Eye (tissue), 1 donor: ENCODE results near the gene RBMS1.

ENCODE experiments used
- DNase-seq: peaks from one replicate; pipeline ENCODE4 v3.0.0-alpha.2; 2015

The RBMS1 gene

DNA sequence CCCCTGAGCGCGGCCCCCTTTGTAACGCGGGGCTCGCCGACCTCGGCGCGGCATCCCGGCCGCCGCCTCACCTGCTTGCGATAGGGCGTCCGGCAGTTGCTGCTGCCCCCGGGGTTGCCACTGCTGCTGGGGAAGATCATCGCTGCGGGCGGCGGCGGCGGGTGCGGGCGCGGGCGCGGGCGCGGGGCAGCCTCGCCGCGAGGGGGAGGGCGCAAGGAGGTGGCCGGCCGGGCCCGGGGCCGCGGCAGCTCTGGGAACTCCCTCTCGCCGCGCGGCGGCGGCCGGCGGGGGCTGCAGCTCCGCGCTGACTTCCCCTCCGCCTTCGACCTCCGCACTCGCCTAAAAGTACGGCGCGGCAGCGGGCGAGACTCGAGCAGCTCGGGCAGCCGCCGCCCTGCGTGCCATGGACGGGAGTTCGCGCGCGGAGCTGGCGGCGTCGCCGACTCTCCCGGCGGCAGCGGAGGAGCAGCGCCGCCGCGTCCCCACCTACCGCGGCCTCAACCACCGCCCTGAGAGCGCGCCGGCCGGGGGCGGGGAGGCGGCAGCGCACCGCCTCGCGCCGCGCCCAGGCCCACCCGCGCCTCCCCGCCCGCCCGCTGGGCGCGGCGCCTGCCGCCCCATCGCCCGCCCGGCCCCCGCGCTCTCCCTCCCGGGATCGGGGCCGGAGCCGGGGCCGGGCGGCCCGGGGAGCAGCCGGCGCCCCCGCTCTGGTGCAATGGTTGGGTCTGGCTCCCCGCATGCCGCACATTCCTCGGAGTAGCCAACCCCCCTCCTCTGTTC is 86.0 kb downstream of the RBMS1 start:
- DNase-seq, result peak; percentile 81

DNA sequence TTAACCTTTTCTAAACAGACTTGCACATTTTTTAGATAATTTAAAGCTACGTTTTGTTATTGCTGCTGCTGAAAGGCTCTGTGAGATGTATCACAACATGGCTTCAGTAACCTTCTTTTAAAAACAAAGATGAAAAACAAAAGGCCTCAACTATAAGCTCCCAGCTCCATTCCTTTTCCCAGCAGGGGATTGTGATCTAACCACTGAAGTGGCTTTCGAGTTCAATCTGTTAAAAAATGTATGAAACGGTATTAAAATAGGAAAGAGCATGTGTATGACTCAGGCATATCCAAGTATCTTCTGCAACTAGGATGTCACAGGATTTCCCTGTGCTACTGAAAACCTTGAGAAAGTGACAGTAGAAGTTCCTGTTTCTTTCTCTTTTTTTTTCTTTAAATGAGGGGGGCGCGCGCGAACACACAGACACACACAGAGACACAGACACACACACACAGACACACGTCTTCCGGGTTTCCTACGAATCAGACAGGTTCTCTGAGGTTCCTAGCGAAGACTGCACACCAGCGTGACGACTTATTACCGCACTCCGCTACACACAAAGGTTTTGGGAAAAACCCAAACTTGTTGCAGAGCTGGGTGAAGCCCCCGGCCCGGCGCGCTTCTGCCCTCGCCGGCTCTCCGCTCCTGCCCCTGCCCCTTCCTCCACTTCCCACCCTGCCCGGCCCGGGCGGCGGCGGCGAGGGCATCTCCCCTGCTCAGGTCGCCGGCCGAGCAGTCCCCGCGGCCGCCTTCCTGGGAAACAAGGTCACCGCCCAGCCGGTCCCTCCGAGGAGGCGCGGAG is 86.8 kb downstream of the RBMS1 start:
- DNase-seq, result peak; percentile 87

DNA sequence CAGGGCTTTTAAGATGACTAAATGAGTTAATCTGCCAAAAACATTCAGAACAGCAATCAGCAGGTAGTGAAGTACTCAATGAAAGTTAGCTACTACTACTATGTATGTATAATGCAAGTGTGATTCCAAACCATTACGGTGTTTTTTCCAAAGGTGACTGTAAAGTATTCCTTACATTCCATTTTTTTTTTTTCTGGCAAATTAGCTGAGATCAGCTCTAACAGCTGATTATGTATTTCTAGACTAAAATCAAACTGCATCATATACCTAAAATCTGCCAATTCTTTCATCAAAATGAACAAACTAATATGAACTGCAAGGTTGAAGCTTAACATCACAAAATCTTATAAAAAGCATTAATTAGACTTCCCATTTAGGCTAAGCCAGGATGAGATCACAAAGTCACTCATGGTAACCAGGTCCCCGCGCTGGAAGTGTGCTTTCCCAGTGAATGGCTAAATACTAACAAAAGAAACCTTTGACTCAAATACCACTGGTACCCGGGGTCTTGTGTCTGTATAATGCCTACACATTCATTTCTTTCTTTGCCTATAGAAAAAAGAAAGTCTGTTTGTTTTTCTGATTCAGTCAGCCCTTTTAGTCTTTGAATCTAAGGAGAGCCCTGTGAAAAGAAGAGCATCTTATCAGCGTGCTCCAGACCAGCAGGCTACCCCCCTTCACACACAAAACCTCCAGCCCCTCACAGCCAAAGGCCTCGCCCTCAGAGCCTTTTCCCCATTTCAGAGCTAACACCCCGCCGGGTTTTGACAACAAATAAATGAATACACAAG is 88.3 kb downstream of the RBMS1 start:
- DNase-seq, result no peak

DNA sequence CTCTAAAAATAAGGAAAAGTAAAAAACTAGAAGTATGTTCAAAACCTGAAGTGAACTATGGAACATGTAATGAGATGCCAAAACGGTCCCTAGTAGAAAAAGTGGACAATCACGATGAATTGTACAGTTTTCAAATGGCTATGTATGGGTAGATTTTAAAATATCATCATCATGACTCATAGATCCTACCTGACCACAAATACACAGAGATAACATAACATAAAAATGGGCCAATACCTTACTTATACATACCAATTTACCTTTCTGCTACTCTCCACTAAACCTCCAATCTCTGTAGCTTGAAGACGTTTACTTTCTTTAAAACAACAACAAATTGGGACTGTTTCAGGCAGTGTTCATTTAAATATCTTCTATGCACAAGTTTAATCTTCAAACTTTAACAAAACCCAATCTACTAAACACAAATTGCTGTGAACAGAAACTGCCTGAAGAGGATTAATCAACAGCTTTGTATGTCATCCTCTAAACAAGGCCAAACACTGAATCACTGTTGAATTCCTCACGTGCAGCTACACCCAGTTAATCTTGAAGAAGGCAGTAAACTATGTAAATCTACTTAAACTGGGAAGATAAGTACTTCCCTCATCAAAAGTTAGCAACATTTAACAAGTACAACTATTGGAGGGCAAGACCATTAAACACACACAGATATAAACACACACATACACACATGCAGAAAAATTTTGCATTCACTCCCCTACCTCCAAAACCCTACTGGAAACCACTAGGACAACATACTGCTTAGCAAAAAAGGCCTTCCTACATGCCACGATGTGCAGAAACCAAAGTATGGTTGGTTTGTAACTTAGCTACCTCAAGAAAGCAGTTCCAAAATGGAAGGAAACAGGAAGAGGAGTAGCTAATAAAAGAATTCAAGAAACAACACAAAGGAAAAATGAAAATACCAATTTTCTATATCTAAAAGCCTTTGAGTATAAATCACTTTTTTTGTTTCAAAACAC is 90.3 kb downstream of the RBMS1 start:
- no peak for DNase-seq

DNA sequence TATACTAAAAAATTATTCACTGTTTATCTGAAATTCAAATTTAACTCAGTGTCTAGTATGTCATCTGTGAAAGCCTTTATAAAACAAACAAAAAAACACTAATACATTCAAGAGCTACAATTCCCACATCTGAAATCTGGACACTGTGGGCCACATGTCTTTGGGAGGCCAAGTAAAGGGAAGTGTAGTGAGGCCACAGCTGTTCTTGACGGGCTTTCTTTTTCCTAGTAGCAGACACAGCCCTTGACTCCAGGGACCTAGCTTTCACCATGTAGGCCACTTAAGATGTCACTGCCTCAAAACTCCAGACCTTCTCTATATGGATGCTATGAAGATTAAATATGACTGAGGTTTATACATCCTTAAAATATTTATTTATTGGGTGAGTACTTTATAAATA is 91.1 kb downstream of the RBMS1 start:
- DNase-seq, result no peak

DNA sequence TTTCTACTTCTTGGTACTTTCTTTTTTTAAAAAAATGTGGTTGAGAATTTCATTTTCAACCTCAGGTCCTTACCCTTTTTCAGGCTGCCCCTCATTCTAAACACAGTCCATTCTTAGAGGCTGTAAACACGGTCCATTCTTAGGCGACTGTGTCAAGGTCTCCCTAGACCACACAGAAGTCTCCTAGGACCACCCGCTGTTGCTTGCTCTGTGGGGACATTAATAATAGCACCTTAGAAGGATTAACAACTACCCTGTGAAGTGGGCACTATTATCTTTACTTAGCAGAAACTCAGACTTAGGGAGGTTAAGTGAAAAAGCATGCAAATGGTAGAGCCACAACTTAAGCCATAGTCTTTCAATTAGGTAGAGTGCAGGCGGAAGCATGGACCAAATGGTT is 91.7 kb downstream of the RBMS1 start:
- no peak for DNase-seq

DNA sequence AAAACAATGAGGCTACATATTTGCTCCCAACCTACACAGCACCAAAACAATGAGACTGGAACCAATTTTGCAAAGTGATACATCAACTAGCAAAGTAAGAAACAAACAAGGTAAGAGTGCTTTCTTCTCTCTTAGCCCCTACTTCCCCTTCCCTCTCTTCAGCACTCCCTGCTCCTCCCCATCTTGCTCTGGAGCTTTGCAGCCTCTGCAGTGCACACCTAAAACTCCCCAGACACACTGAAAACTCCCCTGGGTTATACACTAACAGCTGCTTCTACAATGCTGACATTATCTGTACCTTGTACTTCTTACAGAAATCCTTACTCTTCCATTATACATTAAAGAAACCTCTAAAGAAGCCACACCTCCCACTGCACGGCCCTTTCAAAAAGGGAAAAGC is 93.7 kb downstream of the RBMS1 start:
- no peak for DNase-seq

DNA sequence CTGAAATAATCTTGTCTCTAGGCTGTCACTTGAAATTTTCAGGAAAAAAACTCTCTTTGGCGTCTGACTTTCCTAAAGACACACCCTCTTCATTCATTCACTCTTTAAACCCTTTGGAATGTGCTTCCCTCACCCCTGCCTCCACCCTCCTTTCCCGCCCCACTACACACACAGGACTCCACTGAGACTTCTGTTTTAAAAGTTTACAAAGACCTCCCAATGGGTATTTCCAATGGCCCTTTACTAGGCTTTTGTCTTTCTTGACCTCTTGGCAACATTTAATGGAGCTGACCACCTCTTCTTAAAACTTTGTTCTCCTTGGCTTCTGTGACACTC is 96.1 kb downstream of the RBMS1 start:
- no peak for DNase-seq

DNA sequence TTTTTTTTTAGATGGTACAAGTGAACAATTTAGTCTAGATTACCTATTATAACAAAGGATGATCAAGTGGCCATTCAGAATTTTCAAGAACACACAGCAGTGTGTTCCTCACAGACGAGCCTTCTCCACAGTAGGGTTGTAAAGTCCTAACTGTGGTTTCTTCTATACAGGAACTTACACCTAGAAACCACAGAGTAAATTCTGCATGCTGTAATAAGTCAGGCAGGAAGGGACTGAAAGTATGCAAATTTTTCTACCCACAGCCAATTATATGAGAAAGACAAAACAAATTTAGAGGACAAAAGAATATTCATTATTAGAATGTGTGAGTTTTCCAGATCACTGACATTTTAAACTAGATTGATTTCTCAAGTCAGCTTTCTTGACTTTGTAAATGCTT is 99.5 kb downstream of the RBMS1 start:
- no peak for DNase-seq

DNA sequence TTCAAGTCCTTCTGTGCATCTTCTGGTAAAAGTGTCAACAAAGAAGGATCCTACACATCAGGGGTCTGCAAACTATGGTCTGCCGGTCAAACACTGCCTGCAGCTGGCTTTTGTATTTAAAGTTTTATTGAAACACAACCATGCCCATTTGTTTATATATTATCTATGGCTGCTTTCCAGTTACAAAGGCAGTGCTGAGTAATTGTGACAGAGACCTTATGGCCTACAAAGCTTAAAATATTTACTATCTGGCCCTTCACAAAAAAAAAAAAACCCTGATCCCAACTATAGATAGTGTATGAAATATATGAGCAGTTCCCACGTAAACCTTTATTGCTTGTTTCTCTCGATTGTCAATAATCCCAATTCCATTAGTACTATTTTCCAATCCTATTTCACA is 101.4 kb downstream of the RBMS1 start:
- no peak for DNase-seq

DNA sequence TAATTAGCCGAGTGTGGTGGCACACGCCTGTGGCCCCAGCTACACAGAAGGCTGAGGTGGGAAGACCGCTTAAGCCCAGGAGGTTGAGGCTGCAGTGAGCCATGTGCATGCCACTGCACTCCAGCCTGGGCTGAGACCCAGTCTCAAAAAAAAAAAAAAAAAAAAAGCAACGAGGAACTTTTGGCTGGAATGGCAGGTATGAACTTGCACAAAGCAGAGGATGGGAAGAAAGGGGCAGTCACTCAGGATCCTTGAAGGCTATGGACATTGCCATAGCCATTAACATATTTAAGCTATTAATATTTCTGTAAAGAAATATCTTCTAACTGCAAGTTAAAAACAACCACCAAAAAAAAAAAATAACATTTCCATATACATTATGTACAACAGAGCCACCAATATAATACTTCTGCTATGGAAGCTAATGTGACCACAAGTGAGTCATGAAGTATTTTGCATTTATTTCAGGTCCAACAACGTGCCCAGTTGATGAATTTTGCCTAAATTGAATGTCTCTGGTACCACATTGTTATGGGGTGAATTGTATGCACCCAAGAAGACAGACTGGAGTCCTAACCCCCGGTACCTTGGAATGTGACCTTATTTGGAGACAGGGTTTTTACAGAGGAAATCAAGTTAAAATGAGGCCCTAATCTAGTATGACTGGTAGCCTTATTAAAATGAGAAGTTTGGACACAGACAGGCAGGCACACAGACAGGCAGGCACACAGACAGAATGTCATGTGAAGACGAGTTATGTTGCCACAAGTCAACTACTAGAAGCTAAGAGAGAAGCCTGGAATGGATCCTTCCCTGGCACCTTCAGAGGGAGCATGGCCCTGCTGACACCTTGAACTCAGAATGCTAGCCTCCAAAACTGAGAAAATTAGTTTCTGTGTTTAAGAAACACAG is 102.8 kb downstream of the RBMS1 start:
- DNase-seq, result no peak

DNA sequence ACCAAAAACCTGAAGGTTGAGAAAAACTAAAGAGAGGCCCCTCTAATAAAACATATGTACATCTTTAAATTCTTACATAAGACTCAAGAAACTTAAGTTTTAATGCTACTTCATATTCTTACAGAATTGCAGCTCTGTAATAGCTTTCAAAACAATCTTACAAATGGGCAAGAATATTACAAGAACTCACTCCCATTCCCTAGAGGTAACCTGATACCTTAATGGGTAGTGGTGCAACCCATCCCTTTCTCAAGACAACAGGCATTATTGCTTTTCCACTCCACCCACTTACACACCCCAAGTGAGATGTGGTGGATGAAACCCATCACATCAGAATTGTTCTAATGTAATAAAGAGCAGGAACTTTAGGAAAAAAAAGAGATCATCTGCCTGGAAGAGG is 103.7 kb downstream of the RBMS1 start:
- DNase-seq, result no peak

DNA sequence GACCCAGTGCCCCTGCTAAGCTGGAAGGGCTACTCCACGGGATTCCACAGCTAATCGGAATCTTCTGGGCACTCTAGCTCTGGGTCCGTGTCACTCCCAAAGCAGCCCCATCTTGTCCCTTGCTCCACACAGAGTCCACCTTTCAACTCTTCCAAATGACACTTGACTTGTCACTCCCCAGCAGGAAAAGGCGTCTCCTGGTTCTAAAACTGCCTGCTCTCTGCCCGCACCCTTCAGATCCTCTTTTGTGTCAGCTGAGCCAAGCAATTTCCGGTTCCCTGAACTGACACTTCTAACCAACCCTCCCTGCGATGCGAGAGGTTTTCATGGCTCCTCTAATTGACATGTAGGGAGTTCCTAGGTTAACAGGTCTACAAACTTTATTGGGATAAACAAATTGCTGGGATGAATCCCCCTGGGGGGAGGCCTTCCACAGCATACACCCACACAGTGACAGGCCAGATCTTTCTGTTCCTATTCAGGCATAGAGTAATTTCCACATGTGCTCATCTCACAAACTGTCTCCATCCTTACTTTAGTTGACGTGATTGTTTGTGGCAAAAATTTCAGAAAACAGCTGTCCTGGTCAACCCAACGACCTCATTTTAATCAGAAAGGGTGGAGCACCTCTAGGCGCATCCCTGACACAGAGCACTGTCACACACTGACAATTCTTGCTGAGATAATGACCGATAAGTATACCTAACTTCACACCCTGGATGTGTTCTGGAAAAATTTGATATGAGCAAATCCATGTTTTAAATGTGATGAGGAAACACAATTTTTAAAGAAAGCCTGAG is 104.9 kb downstream of the RBMS1 start:
- DNase-seq, result peak; percentile 66

DNA sequence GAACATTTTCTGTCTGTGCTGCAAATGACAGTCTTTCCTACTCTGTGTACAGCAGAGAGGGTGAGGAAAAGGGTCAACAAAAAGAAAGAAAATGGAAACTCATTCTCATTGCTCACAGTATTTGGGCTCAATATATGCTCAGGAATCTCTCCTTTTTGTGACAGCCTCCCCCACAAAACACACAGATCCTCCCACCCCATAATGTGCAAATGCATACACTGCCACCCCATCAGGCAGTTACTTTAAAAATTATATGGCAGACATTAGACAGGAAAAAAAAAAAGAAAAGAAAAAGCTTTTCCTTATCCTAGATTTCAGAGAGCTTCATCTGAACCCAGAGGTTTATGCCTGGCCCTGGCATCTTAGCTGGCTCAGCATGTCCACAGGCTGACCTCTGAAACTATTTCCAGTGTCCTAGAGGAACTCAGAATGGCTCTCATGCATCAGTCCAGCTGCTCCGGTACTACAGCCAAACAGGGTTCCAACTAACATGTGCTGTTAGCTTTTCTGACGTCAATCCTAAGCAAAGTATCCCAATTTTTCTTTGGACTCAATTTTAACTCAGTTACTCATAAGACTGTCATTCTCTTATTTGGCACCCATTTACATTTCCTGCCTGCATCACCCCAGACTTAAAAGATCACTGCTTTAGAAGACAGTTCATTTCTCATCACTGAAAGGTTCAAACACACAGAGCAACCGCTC is 105.9 kb downstream of the RBMS1 start:
- DNase-seq, result peak; percentile 52

DNA sequence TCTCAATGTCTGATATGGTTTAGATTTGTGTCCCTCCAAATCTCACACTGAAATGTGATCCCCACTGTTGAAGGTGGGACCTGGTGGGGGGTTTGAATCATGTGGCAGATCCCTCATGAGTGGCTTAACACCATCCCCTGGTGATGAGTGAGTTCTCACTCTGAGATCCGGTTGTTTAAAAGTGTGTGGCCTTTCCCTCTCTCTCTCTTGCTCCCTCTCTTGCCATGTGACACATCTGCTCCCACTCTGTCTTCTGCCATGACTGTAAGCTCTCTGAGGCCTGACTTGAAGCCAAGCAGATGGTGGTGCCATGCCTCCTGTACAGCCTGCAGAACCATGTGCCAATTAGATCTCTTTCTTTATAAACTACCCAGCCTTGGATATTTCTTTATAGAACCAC is 108.8 kb downstream of the RBMS1 start:
- no peak for DNase-seq

DNA sequence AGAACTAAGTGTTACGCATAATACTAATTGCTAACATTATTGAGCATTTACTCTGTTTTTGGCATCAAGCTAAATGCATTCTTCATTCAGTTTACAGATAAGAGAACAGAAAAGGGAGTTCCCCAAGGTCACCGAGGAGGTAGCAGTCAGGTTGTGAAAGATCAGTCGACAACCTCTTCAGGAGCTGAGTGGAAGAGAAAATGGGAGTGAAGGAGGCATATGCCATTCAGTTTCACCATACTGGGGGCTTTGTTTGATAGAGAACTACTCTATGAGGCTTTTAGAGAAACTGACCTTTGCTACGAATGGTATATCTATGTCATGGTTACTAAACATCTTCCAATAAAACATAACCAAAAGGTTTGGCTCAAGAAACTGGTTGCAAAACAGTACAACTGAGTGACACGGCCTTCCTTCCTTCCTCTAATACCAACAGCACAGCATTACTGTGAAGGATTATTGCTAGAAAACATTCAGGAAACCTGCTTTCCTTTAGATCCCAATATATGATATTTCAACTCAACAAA is 112.1 kb downstream of the RBMS1 start:
- DNase-seq, result no peak

DNA sequence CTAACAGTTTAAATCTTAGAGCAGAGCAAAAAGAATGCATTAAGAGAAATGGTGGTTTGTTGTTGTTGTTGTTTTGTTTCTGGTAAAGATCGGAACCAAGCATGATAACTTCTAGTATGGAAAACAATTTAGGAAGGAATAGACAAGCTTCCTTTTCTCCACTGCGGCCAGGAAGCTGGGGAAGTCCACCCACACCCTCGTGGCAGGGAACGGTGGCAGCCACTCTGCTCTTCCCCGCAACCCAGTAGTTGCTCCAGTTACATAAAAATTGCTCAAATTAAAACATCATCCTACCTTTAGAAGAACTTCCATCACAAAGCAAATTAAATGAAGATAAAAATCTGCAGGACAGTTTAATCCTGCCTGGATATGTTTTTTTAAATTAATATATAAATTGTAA is 113.0 kb downstream of the RBMS1 start:
- DNase-seq, result no peak

DNA sequence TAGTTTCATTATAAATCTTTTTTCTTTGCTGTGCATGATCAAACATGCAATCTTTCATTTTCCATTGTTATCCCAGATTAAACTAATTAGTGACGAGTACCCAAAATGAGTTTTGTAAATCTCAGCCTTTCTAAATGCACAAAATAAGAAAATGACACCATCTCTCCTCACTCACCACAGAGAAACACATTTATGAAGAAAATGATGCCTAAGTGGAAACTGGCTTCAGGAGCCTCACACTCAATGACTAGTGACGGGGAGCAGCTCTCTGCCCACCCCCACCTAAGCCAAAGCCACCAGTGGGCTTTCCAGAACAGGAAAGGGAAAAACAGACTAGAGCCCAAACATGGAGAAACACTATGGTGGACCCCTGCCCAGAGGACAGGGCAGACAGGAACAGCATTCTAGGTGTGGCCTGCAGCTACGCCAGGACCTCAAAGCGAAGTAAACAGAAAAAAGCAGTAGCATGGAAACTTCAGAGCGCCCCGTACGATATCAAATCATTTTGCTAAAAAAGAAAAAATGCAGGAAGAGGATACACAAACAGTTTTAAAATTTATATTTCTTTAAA is 113.5 kb downstream of the RBMS1 start:
- no peak for DNase-seq

DNA sequence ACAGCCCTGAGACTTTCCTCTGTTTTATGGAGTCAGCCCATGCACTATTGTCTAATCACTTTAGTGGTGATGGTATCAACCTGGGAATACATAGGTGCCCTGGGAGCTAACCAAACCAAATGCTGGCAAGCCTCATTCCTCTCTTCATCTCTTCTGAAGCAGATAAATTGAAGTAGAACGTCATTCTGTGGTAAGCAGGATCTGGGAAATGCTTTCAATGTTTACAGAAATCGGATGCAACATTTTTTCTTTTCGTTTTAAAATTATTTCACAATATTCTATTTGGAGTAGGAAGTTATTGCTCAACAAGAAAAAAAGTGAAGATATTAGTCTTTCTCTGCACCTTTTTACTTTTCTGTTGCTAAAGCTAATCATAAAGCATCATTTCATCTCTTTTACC is 114.2 kb downstream of the RBMS1 start:
- DNase-seq, result no peak
